Astrocyte (in vitro differentiated cells and primary cell): ENCODE results near the gene CACNB2. TPM values are rescaled to one million over a fixed set of nuclear protein-coding genes. Genes with fewer than 3 reads are reported as not detected.

Source experiments
- DNase-seq: peaks from one replicate; pipeline ENCODE4 v3.0.0-alpha.2; 2010; ENCODE audit warnings: low read depth
- FAIRE-seq: peaks from 2 replicates; lab custom pipeline; 2011; peaks lifted over from hg19 to GRCh38; lab: Jason Lieb, UNC
- H2AFZ ChIP-seq: 2 replicates; pipeline ENCODE4 v1.6.0; 2012; ENCODE audit warnings: low read depth, low read length, inconsistent platforms
- H3K27ac ChIP-seq: 2 replicates; pipeline ENCODE4 v1.5.1; 2011; ENCODE audit warnings: low read depth, low read length, inconsistent platforms
- H3K27me3 ChIP-seq: 2 replicates; pipeline ENCODE4 v1.6.0; 2011; ENCODE audit warnings: low read length, inconsistent platforms; ENCODE audit not compliant: insufficient read depth
- H3K36me3 ChIP-seq: 2 replicates; pipeline ENCODE4 v1.5.1; 2011; ENCODE audit warnings: low read length, inconsistent platforms; ENCODE audit not compliant: insufficient read depth
- H3K4me1 ChIP-seq: 2 replicates; pipeline ENCODE4 v1.5.1; 2011; ENCODE audit warnings: low read length, inconsistent platforms; ENCODE audit not compliant: insufficient read depth
- H3K4me2 ChIP-seq: 2 replicates; pipeline ENCODE4 v1.6.0; 2012; ENCODE audit warnings: low read length, inconsistent platforms
- H3K4me3 ChIP-seq: 2 replicates; pipeline ENCODE4 v1.5.1; 2011; ENCODE audit warnings: low read depth, mild to moderate bottlenecking, low read length, inconsistent platforms; ENCODE audit not compliant: insufficient read depth
- H3K79me2 ChIP-seq: 2 replicates; pipeline ENCODE4 v1.6.0; 2012; ENCODE audit warnings: mild to moderate bottlenecking, low read length, inconsistent platforms; ENCODE audit not compliant: insufficient read depth
- H3K9ac ChIP-seq: 2 replicates; pipeline ENCODE4 v1.6.0; 2012; ENCODE audit warnings: mild to moderate bottlenecking, low read length, inconsistent platforms
- H3K9me3 ChIP-seq: 2 replicates; pipeline ENCODE4 v1.5.1; 2012; ENCODE audit warnings: low read depth, mild to moderate bottlenecking, low read length, inconsistent platforms; ENCODE audit not compliant: insufficient read depth
- H4K20me1 ChIP-seq: 2 replicates; pipeline ENCODE4 v1.6.0; 2012; ENCODE audit warnings: low read length, inconsistent platforms; ENCODE audit not compliant: insufficient read depth
- H3K27ac Mint-ChIP-seq: one replicate; pipeline ENCODE4 v1.8.0; 2021; ENCODE audit warnings: mild to moderate bottlenecking, mixed read lengths; ENCODE audit not compliant: unreplicated experiment
- H3K27me3 Mint-ChIP-seq: one replicate; pipeline ENCODE4 v1.8.0; 2021; ENCODE audit warnings: low read depth, mixed read lengths; ENCODE audit not compliant: unreplicated experiment
- H3K36me3 Mint-ChIP-seq: one replicate; pipeline ENCODE4 v1.8.0; 2021; ENCODE audit warnings: low read depth, mixed read lengths; ENCODE audit not compliant: unreplicated experiment
- H3K4me1 Mint-ChIP-seq: one replicate; pipeline ENCODE4 v1.8.0; 2021; ENCODE audit warnings: low read depth, mixed read lengths; ENCODE audit not compliant: unreplicated experiment
- H3K4me3 Mint-ChIP-seq: one replicate; pipeline ENCODE4 v1.8.0; 2021; ENCODE audit warnings: mild to moderate bottlenecking, moderate library complexity, mixed read lengths; ENCODE audit not compliant: unreplicated experiment
- H3K9me3 Mint-ChIP-seq: one replicate; pipeline ENCODE4 v1.8.0; 2021; ENCODE audit warnings: mild to moderate bottlenecking, mixed read lengths; ENCODE audit not compliant: unreplicated experiment
- CTCF ChIP-seq: IDR thresholded peaks from 2 replicates; pipeline ENCODE4 v1.5.1; 2011; ENCODE audit warnings: low read depth, mild to moderate bottlenecking, inconsistent platforms, low read length, moderate library complexity; ENCODE audit not compliant: insufficient read depth
- EZH2 ChIP-seq: IDR thresholded peaks from 2 replicates; pipeline ENCODE4 v1.6.1; 2012; ENCODE audit warnings: mild to moderate bottlenecking, low read length, inconsistent platforms; ENCODE audit not compliant: insufficient read depth
- total RNA-seq: library from RNA; stranded (reverse); gene quantifications from 2 replicates; pipeline ENCODE4 v1.2.1, GENCODE V29; 2021

CACNB2 gene
- total RNA-seq, 1 donor from 2014 or later = 0.66 TPM

DNA sequence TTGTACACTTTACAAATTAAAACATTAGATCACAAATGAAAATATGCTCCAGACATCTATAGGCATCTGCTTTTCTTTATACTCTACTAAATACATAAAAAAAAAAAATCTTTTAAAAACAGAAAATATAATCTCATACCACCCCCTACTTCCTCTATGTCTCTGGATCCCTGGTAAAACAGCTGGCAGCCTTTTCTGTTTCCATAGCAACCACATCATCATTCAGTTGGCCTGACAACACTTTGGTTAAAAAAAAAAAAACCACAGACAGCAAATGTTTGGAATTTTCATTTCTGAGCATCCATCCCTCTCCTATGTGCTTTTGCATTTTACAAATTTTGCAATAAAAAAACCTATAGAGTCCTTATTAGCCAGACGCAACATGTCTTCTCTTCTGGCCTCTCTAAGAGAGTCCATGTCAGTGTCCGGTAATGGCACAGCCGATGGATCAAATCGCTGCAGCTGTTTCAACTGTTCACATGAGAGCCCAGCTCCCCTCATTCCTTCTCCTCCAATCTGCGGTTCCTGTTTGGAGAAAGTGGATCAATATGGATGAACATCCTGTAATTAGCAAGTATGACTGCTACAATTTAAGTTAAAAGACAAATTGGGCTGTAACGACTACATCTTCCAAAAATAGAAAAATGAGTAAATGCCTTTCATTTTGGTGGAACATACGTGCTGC is 405.5 kb downstream of the CACNB2 start:
- FAIRE-seq (no peak), DNase-seq (peak; percentile 42)
- Histone ChIP-seq H3K36me3 (peaks cover under 1% of the 10 kb centered on the region), H3K4me3 (no peak overlapping the region), H3K9ac (no peak overlapping the region), H2AFZ (no peak overlapping the region), H3K79me2 (no peaks in the 10 kb centered on the region), H4K20me1 (no peaks in the 10 kb centered on the region), H3K4me1 (no peaks in the 10 kb centered on the region), H3K4me2 (no peak overlapping the region), H3K27ac (no peak overlapping the region), H3K9me3 (no peaks in the 10 kb centered on the region), H3K27me3 (no peaks in the 10 kb centered on the region)
- Mint-ChIP-seq H3K4me3 (no peak overlapping the region), H3K36me3 (peaks cover 5% of the 10 kb centered on the region), H3K27me3 (no peaks in the 10 kb centered on the region), H3K27ac (no peak overlapping the region), H3K9me3 (no peaks in the 10 kb centered on the region), H3K4me1 (peaks cover 5% of the 10 kb centered on the region)
- TF ChIP-seq EZH2 (no peak), CTCF (no peak)

DNA sequence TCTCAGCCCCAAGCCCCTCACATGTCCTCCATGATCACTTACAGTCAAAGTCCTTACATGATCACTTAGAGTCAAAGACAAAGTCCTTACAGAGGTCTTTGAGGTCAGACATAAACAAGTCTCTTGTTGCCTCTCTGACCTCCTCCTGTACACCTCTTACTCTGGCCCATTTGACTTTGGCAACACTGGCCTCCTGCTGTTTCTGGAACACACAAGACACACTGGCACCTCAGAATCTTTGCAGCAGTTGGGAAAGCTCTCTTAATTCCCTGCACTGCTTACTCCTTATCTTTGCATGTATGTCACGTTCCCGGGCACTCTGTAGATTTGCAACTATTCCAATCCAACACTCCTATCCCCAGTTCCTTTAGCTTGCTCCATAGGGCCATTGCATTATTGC is 408.9 kb downstream of the CACNB2 start:
- no peak for DNase-seq
- no peak for FAIRE-seq
- Mint-ChIP-seq H3K27ac (no peak overlapping the region), H3K4me3 (no peak overlapping the region), H3K9me3 (no peaks in the 10 kb centered on the region), H3K4me1 (no peaks in the 10 kb centered on the region), H3K27me3 (no peaks in the 10 kb centered on the region), H3K36me3 (peaks cover 12% of the 10 kb centered on the region)
- Histone ChIP-seq H3K4me3 (no peak overlapping the region), H3K79me2 (no peaks in the 10 kb centered on the region), H3K27me3 (no peaks in the 10 kb centered on the region), H3K9me3 (peaks cover 3% of the 10 kb centered on the region), H3K4me2 (no peak overlapping the region), H3K4me1 (no peaks in the 10 kb centered on the region), H4K20me1 (no peaks in the 10 kb centered on the region), H2AFZ (no peak overlapping the region), H3K27ac (no peak overlapping the region), H3K9ac (no peak overlapping the region), H3K36me3 (peaks cover 3% of the 10 kb centered on the region)
- TF ChIP-seq CTCF = no peak
- no peak for TF ChIP-seq EZH2

GRCh38 chr10:18551473-18551872 is 411.2 kb downstream of the CACNB2 start:
- H3K27ac ChIP-seq = no peak overlapping the region
- H3K4me2 ChIP-seq = no peak overlapping the region
- no peaks in the 10 kb centered on the region for H3K27me3 ChIP-seq
- Mint-ChIP-seq H3K27me3 (no peaks in the 10 kb centered on the region), H3K36me3 (peaks cover 12% of the 10 kb centered on the region), H3K4me3 (no peak overlapping the region), H3K9me3 (no peaks in the 10 kb centered on the region), H3K27ac (no peak overlapping the region), H3K4me1 (no peaks in the 10 kb centered on the region)
- FAIRE-seq (no peak), DNase-seq (no peak)
- TF ChIP-seq EZH2 (no peak), CTCF (no peak)
- H3K36me3 ChIP-seq = peaks cover 3% of the 10 kb centered on the region
- H3K4me3 ChIP-seq = no peak overlapping the region
- peaks cover 7% of the 10 kb centered on the region for H3K9me3 ChIP-seq
- H3K9ac ChIP-seq = no peak overlapping the region
- no peaks in the 10 kb centered on the region for H3K79me2 ChIP-seq
- no peak overlapping the region for H2AFZ ChIP-seq
- H4K20me1 ChIP-seq = no peaks in the 10 kb centered on the region
- H3K4me1 ChIP-seq = no peaks in the 10 kb centered on the region
